ENCODE data around the gene OR6V1. TPM values are rescaled to one million over a fixed set of nuclear protein-coding genes. Genes with fewer than 3 reads are reported as not detected.
"Not testable (repeated sequence)": the region's sequence is repeated elsewhere in the genome, so short reads cannot be mapped to it uniquely, and the experiment has no call there.

OR6V1 gene
- total RNA-seq, 1 donor from 2014 or later = not detected

GRCh38 chr7:143048827-143049226, 3.3 kb upstream of the OR6V1 start:
- Mint-ChIP-seq H3K36me3 (ENCODE audit: low read depth) (no peaks in the 10 kb centered on the region), H3K27ac (no peak overlapping the region)
- no peak for DNase-seq (ENCODE audit: low spot score)

GRCh38 chr7:143049362-143049761, 2.8 kb upstream of the OR6V1 start:
- Mint-ChIP-seq H3K4me3 (ENCODE audit: low read depth) (no peak overlapping the region), H3K27ac (no peak overlapping the region), H3K36me3 (ENCODE audit: low read depth) (no peaks in the 10 kb centered on the region), H3K4me1 (ENCODE audit: low read depth) (peaks cover 2% of the 10 kb centered on the region), H3K27me3 (ENCODE audit: low read depth) (peaks cover 3% of the 10 kb centered on the region), H3K9me3 (no peaks in the 10 kb centered on the region)
- no peak for DNase-seq (ENCODE audit: low spot score)
- intact Hi-C loops (cut with micrococcal nuclease) = no loop called here

More at GRCh38 chr7:143048827-143049226, 3.3 kb upstream of the OR6V1 start:
- Mint-ChIP-seq H3K27me3 (ENCODE audit: low read depth) (peaks cover 3% of the 10 kb centered on the region), H3K4me1 (ENCODE audit: low read depth) (peaks cover 2% of the 10 kb centered on the region), H3K4me3 (ENCODE audit: low read depth) (no peak overlapping the region), H3K9me3 (no peaks in the 10 kb centered on the region)
- intact Hi-C loops (cut with micrococcal nuclease) = no loop called here

- H3K9me3 Mint-ChIP-seq = no peaks in the 10 kb centered on the region
- peaks cover under 1% of the 10 kb centered on the region for H3K4me1 Mint-ChIP-seq (ENCODE audit: low read depth)
- DNase-seq (ENCODE audit: low spot score) = no peak
- H3K4me3 Mint-ChIP-seq (ENCODE audit: low read depth) = no peak overlapping the region
- no peak overlapping the region for H3K27ac Mint-ChIP-seq
- H3K27me3 Mint-ChIP-seq (ENCODE audit: low read depth) = peaks cover 3% of the 10 kb centered on the region
- H3K36me3 Mint-ChIP-seq (ENCODE audit: low read depth) = no peaks in the 10 kb centered on the region
- intact Hi-C loops (cut with micrococcal nuclease) = no loop called here
Observed at GRCh38 chr7:143050931-143051330, 1.2 kb upstream of the OR6V1 start.

- Mint-ChIP-seq H3K9me3 (no peaks in the 10 kb centered on the region), H3K4me3 (ENCODE audit: low read depth) (no peak overlapping the region), H3K36me3 (ENCODE audit: low read depth) (no peaks in the 10 kb centered on the region), H3K27me3 (ENCODE audit: low read depth) (no peaks in the 10 kb centered on the region), H3K27ac (no peak overlapping the region), H3K4me1 (ENCODE audit: low read depth) (no peaks in the 10 kb centered on the region)
- no peak for DNase-seq (ENCODE audit: low spot score)
- intact Hi-C loops (cut with micrococcal nuclease) = no loop called here
Observed at GRCh38 chr7:143054621-143055020, 2.5 kb downstream of the OR6V1 start.

- no peak for DNase-seq (ENCODE audit: low spot score)
- intact Hi-C loops (cut with micrococcal nuclease) = no loop called here
- H3K27ac Mint-ChIP-seq = no peak overlapping the region
- no peak overlapping the region for H3K4me3 Mint-ChIP-seq (ENCODE audit: low read depth)
- no peaks in the 10 kb centered on the region for H3K4me1 Mint-ChIP-seq (ENCODE audit: low read depth)
- H3K27me3 Mint-ChIP-seq (ENCODE audit: low read depth) = no peaks in the 10 kb centered on the region
- no peaks in the 10 kb centered on the region for H3K36me3 Mint-ChIP-seq (ENCODE audit: low read depth)
- H3K9me3 Mint-ChIP-seq = no peaks in the 10 kb centered on the region
Observed at GRCh38 chr7:143055754-143056153, 3.6 kb downstream of the OR6V1 start.

- no peak for DNase-seq (ENCODE audit: low spot score)
- intact Hi-C loops (cut with micrococcal nuclease) = no loop called here
- H3K36me3 Mint-ChIP-seq (ENCODE audit: low read depth) = no peaks in the 10 kb centered on the region
- no peak overlapping the region for H3K4me3 Mint-ChIP-seq (ENCODE audit: low read depth)
- no peaks in the 10 kb centered on the region for H3K9me3 Mint-ChIP-seq
- no peak overlapping the region for H3K27ac Mint-ChIP-seq
- H3K27me3 Mint-ChIP-seq (ENCODE audit: low read depth) = no peaks in the 10 kb centered on the region
- H3K4me1 Mint-ChIP-seq (ENCODE audit: low read depth) = no peaks in the 10 kb centered on the region
Observed at GRCh38 chr7:143063741-143064140, 11.6 kb downstream of the OR6V1 start.

- DNase-seq (ENCODE audit: low spot score) = no peak
- intact Hi-C loops (cut with micrococcal nuclease) = no loop called here
- Mint-ChIP-seq H3K27ac (no peak overlapping the region), H3K9me3 (no peaks in the 10 kb centered on the region), H3K36me3 (ENCODE audit: low read depth) (no peaks in the 10 kb centered on the region), H3K27me3 (ENCODE audit: low read depth) (no peaks in the 10 kb centered on the region), H3K4me1 (ENCODE audit: low read depth) (no peaks in the 10 kb centered on the region), H3K4me3 (ENCODE audit: low read depth) (no peak overlapping the region)
Observed at GRCh38 chr7:143068446-143068845, 16.3 kb downstream of the OR6V1 start.

GRCh38 chr7:143069912-143070500, 17.9 kb downstream of the OR6V1 start:
- H3K4me1 Mint-ChIP-seq (ENCODE audit: low read depth) = no peaks in the 10 kb centered on the region
- no peaks in the 10 kb centered on the region for H3K36me3 Mint-ChIP-seq (ENCODE audit: low read depth)
- intact Hi-C loops (cut with micrococcal nuclease) = no loop called here
- H3K27ac Mint-ChIP-seq = no peak overlapping the region
- H3K9me3 Mint-ChIP-seq = no peaks in the 10 kb centered on the region
- no peak for DNase-seq (ENCODE audit: low spot score)
- no peak overlapping the region for H3K4me3 Mint-ChIP-seq (ENCODE audit: low read depth)
- no peaks in the 10 kb centered on the region for H3K27me3 Mint-ChIP-seq (ENCODE audit: low read depth)

- Mint-ChIP-seq H3K27ac (no peak overlapping the region), H3K4me3 (ENCODE audit: low read depth) (no peak overlapping the region), H3K9me3 (no peaks in the 10 kb centered on the region), H3K4me1 (ENCODE audit: low read depth) (no peaks in the 10 kb centered on the region), H3K36me3 (ENCODE audit: low read depth) (no peaks in the 10 kb centered on the region), H3K27me3 (ENCODE audit: low read depth) (peaks cover 2% of the 10 kb centered on the region)
- no peak for DNase-seq (ENCODE audit: low spot score)
- intact Hi-C loops (cut with micrococcal nuclease) = no loop called here
Observed at GRCh38 chr7:143073556-143073955, 21.4 kb downstream of the OR6V1 start.

- Mint-ChIP-seq H3K27me3 (ENCODE audit: low read depth) (peaks cover 4% of the 10 kb centered on the region), H3K36me3 (ENCODE audit: low read depth) (no peaks in the 10 kb centered on the region), H3K4me1 (ENCODE audit: low read depth) (no peaks in the 10 kb centered on the region), H3K4me3 (ENCODE audit: low read depth) (no peak overlapping the region), H3K9me3 (no peaks in the 10 kb centered on the region), H3K27ac (no peak overlapping the region)
- no peak for DNase-seq (ENCODE audit: low spot score)
- intact Hi-C loops (cut with micrococcal nuclease) = no loop called here
Observed at GRCh38 chr7:143074141-143074540, 22.0 kb downstream of the OR6V1 start.

- no peak for DNase-seq (ENCODE audit: low spot score)
- Mint-ChIP-seq H3K27me3 (ENCODE audit: low read depth) (peaks cover 6% of the 10 kb centered on the region), H3K27ac (no peak overlapping the region), H3K9me3 (no peaks in the 10 kb centered on the region), H3K4me3 (ENCODE audit: low read depth) (no peak overlapping the region), H3K4me1 (ENCODE audit: low read depth) (no peaks in the 10 kb centered on the region), H3K36me3 (ENCODE audit: low read depth) (no peaks in the 10 kb centered on the region)
- intact Hi-C loops (cut with micrococcal nuclease) = no loop called here
Observed at GRCh38 chr7:143085109-143085508, 33.0 kb downstream of the OR6V1 start.

GRCh38 chr7:143085610-143086009, 33.5 kb downstream of the OR6V1 start:
- H3K36me3 Mint-ChIP-seq (ENCODE audit: low read depth); H3K9me3 Mint-ChIP-seq; H3K27me3 Mint-ChIP-seq (ENCODE audit: low read depth); H3K27ac Mint-ChIP-seq; H3K4me3 Mint-ChIP-seq (ENCODE audit: low read depth); intact Hi-C loops (cut with micrococcal nuclease); H3K4me1 Mint-ChIP-seq (ENCODE audit: low read depth); DNase-seq (ENCODE audit: low spot score): not testable (repeated sequence)

- H3K36me3 Mint-ChIP-seq (ENCODE audit: low read depth); H3K27me3 Mint-ChIP-seq (ENCODE audit: low read depth); H3K4me1 Mint-ChIP-seq (ENCODE audit: low read depth); intact Hi-C loops (cut with micrococcal nuclease); DNase-seq (ENCODE audit: low spot score); H3K9me3 Mint-ChIP-seq; H3K4me3 Mint-ChIP-seq (ENCODE audit: low read depth); H3K27ac Mint-ChIP-seq: not testable (repeated sequence)
Observed at GRCh38 chr7:143088549-143089231, 36.5 kb downstream of the OR6V1 start.

Measured in activated T-helper 2 cell treated with anti-CD3 and anti-CD28 coated beads, Interferon-gamma antibody, Interleukin-2, Interleukin-4, amounts not matched to agents 10 μg/mL and 5 μg/mL and 100 μg/mL, durations not matched to agents 14 hours and 24 hours and 36 hours (primary cell).